B cell (primary cell): ENCODE results near the gene POU2F2. TPM values are rescaled to one million over a fixed set of nuclear protein-coding genes. Genes with fewer than 3 reads are reported as not detected.

Experiments used
- ATAC-seq: fragments of 200-7000 bp; cut with Tn5 transposase; one replicate; pipeline ENCODE4 v1.10.0; 2021; ENCODE audit warnings: low read depth, mild to moderate bottlenecking, moderate number of reproducible peaks, moderate library complexity
- CTCF ChIA-PET: fragments of 350-600 bp; sonication (Branson Sonifier 250); formaldehyde crosslinking; loops from one replicate; lab custom pipeline; 2021; ENCODE audit warnings: antibody characterized with exemption, inconsistent platforms; lab: Charles Lee
- POLR2A ChIA-PET: fragments of 350-600 bp; sonication (Branson Sonifier 250); formaldehyde crosslinking; loops from one replicate; lab custom pipeline; 2021; ENCODE audit warnings: antibody characterized with exemption; lab: Charles Lee
- DNase-seq: peaks from one replicate; pipeline ENCODE4 v3.0.0; 2013
- H2AFZ ChIP-seq: 2 replicates; pipeline ENCODE4 v1.6.1; 2012; ENCODE audit warnings: mild to moderate bottlenecking, low read depth, low read length; ENCODE audit not compliant: insufficient read depth, poor library complexity, severe bottlenecking
- H3K27ac ChIP-seq, 2 donors: 1 replicate in 1 of 2; 2 replicates in 1 of 2; pipeline ENCODE4 v1.5.1; 2012 to 2013; ENCODE audit warnings: low read length in 2 of 2, mild to moderate bottlenecking in 2 of 2, moderate library complexity in 1 of 2
- H3K27me3 ChIP-seq, 4 experiments: fragments of 200-600 bp in 1 of 4; sonication (generic) in 1 of 4; replicated peaks in 1 of 4; 1 replicate in 2 of 4; 2 replicates in 2 of 4; pipeline versions ENCODE4 v1.6.1 to v1.7.0; 2013 to 2016; ENCODE audit warnings: low read length in 3 of 4, mild to moderate bottlenecking in 2 of 4, mixed read lengths in 1 of 4, moderate library complexity in 1 of 4; ENCODE audit not compliant: insufficient read depth in 4 of 4, control insufficient read depth in 3 of 4; ENCODE audit errors: control extremely low read depth in 1 of 4
- H3K36me3 ChIP-seq, 2 experiments: replicated peaks in 1 of 2; 1 replicate in 1 of 2; 2 replicates in 1 of 2; pipeline versions ENCODE4 v1.6.1 to v1.7.1; 2013; ENCODE audit warnings: low read length in 1 of 2; ENCODE audit not compliant: insufficient read depth in 2 of 2, control insufficient read depth in 1 of 2; ENCODE audit errors: control extremely low read depth in 1 of 2, extremely low read depth in 1 of 2
- H3K4me1 ChIP-seq, 2 donors: fragments of 200-600 bp in 1 of 2; sonication (generic) in 1 of 2; 1 replicate in 1 of 2; 2 replicates in 1 of 2; pipeline versions ENCODE4 v1.5.1 to v1.6.1; 2013 to 2017; ENCODE audit warnings: low read length in 2 of 2; ENCODE audit not compliant: control insufficient read depth in 2 of 2, insufficient read depth in 2 of 2
- H3K4me2 ChIP-seq: replicated peaks from 2 replicates; pipeline ENCODE3; 2012; ENCODE audit warnings: mild to moderate bottlenecking, low read depth, low read length; ENCODE audit not compliant: poor library complexity, severe bottlenecking
- H3K4me3 ChIP-seq, 5 experiments: fragments of 200-600 bp in 1 of 5; sonication (generic) in 1 of 5; 1 replicate in 3 of 5; 2 replicates in 2 of 5; pipeline versions ENCODE4 v1.5.1 to v1.7.0; 2011 to 2016; ENCODE audit warnings: low read length in 4 of 5, mild to moderate bottlenecking in 4 of 5, low read depth in 2 of 5, control low read depth in 1 of 5, moderate library complexity in 1 of 5; ENCODE audit not compliant: insufficient read depth in 1 of 5; ENCODE audit errors: control extremely low read depth in 1 of 5, extremely low read depth in 1 of 5
- H3K79me2 ChIP-seq: fragments of 200-600 bp; sonication (generic); one replicate; pipeline ENCODE4 v1.6.0; 2016; ENCODE audit warnings: low read length; ENCODE audit not compliant: control insufficient read depth, insufficient read depth
- H3K9ac ChIP-seq: fragments of 200-600 bp; sonication (generic); 2 replicates; pipeline ENCODE4 v1.6.1; 2017; ENCODE audit warnings: mild to moderate bottlenecking, low read length, moderate library complexity
- H3K9me3 ChIP-seq, 3 donors: one replicate each; pipeline versions ENCODE4 v1.6.1 to v1.7.1; 2013; ENCODE audit warnings: low read length in 2 of 3; ENCODE audit not compliant: control insufficient read depth in 2 of 3, insufficient read depth in 1 of 3; ENCODE audit errors: control extremely low read depth in 1 of 3
- H4K20me1 ChIP-seq: 2 replicates; pipeline ENCODE4 v1.6.0; 2012; ENCODE audit warnings: mild to moderate bottlenecking, low read length; ENCODE audit not compliant: insufficient read depth, control insufficient read depth, poor library complexity, severe bottlenecking
- H3K27ac Mint-ChIP-seq: one replicate; pipeline ENCODE4 v1.8.0; 2021; ENCODE audit warnings: mixed read lengths
- H3K27me3 Mint-ChIP-seq: one replicate; pipeline ENCODE4 v1.8.0; 2021; ENCODE audit warnings: mixed read lengths
- H3K4me1 Mint-ChIP-seq: one replicate; pipeline ENCODE4 v1.8.0; 2021; ENCODE audit warnings: mixed read lengths
- H3K4me3 Mint-ChIP-seq: one replicate; pipeline ENCODE4 v1.8.0; 2021; ENCODE audit warnings: mixed read lengths
- H3K9me3 Mint-ChIP-seq: one replicate; pipeline ENCODE4 v1.8.0; 2022; ENCODE audit warnings: mixed read lengths; ENCODE audit not compliant: insufficient read depth
- EZH2 ChIP-seq: IDR thresholded peaks from 2 replicates; pipeline ENCODE4 v1.6.1; 2012; ENCODE audit warnings: borderline replicate concordance, low read depth, mild to moderate bottlenecking, moderate library complexity, low read length; ENCODE audit not compliant: insufficient read depth, poor library complexity, severe bottlenecking
- WGBS: methylation state at CpG from one replicate; pipeline ENCODE4 v1.1.5; 2013; ENCODE audit warnings: missing lambda C conversion rate; ENCODE audit not compliant: insufficient coverage; 5-methylcytosine and 5-hydroxymethylcytosine counted together
- intact Hi-C: fragments of 100-400 bp; cut with micrococcal nuclease; formaldehyde crosslinking; loops from one replicate; pipeline ENCODE4 v1.10.0; 2022
- polyA plus RNA-seq: library from polyadenylated mRNA; depleted of rRNA; stranded (reverse); fragments of >200 nt; gene quantifications from 2 replicates; pipeline ENCODE4 v1.2.3, GENCODE V29; 2012
- total RNA-seq, 2 donors: library from RNA; stranded (reverse); fragments of 120-200 nt in 1 of 2; gene quantifications; 1 replicate in 1 of 2; 2 replicates in 1 of 2; pipeline versions ENCODE4 v1.2.3 to v1.2.4, GENCODE V29; 2013 to 2022
- TF ChIP-seq, protein P1 (sequence below): fragments of 200-600 bp; IDR thresholded peaks from one replicate; pipeline ENCODE4 v1.8.0; 2022; ENCODE audit warnings: antibody characterized with exemption, mild to moderate bottlenecking

POU2F2 gene
- total and polyA plus RNA-seq, 2 donors (not counting 1 experiment from before 2014, with no cell fraction given): 152 to 170 TPM

DNA sequence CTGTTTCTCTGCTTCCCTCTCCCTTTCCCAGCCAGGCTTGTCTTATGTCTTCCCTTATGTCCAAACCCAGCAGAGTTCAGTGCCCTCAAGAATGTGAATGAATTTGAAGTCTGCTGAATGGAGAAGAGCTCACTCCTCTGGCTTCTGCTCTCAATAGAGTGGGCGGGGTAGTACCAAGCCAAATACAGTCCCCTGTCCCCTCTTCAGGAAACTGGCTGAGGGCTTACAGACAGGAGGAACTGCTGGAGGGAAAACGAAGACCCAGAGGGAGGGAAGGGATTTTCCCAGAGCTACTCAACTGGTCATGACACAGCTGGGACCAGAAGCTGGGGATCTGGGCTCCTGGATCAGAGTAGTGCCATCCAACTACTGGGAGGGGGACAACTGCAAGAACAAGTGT is 32.9 kb upstream of the POU2F2 start:
- H3K4me3 ChIP-seq: no peak overlapping the region
- no peaks in the 10 kb centered on the region for H3K9me3 ChIP-seq
- H4K20me1 ChIP-seq: no peaks in the 10 kb centered on the region
- no peak overlapping the region for H2AFZ ChIP-seq
- peaks cover 2% of the 10 kb centered on the region for H3K4me1 Mint-ChIP-seq
- H3K4me3 Mint-ChIP-seq: no peak overlapping the region
- ATAC-seq: no peak
- no peak overlapping the region for H3K4me2 ChIP-seq
- no peaks in the 10 kb centered on the region for H3K9me3 Mint-ChIP-seq
- no peak overlapping the region for H3K27ac ChIP-seq
- peaks cover 0 to 8% (median 0%) of the 10 kb centered on the region in 4 experiments for H3K27me3 ChIP-seq
- no peaks in the 10 kb centered on the region for H3K36me3 ChIP-seq
- H3K27ac Mint-ChIP-seq: no peak overlapping the region
- H3K27me3 Mint-ChIP-seq: peaks cover 13% of the 10 kb centered on the region
- intact Hi-C loops: no loop called here
- DNase-seq: no peak
- 13% methylated on average over 1 of the region's 2 CpGs for WGBS
- no peaks in the 10 kb centered on the region for H3K4me1 ChIP-seq
- TF ChIP-seq, protein P1, sequence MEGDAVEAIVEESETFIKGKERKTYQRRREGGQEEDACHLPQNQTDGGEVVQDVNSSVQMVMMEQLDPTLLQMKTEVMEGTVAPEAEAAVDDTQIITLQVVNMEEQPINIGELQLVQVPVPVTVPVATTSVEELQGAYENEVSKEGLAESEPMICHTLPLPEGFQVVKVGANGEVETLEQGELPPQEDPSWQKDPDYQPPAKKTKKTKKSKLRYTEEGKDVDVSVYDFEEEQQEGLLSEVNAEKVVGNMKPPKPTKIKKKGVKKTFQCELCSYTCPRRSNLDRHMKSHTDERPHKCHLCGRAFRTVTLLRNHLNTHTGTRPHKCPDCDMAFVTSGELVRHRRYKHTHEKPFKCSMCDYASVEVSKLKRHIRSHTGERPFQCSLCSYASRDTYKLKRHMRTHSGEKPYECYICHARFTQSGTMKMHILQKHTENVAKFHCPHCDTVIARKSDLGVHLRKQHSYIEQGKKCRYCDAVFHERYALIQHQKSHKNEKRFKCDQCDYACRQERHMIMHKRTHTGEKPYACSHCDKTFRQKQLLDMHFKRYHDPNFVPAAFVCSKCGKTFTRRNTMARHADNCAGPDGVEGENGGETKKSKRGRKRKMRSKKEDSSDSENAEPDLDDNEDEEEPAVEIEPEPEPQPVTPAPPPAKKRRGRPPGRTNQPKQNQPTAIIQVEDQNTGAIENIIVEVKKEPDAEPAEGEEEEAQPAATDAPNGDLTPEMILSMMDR: no peak
- TF ChIP-seq EZH2: no peak
- CTCF ChIA-PET: interaction anchor here (0.6 to 2.3 kb wide), 4 partner anchors 11 to 294 kb away, joined by 3 to 8 read pairs (median 3); no protein-coding TSS in a partner anchor
- H3K79me2 ChIP-seq: no peaks in the 10 kb centered on the region
- POLR2A ChIA-PET: no interaction called here
- H3K9ac ChIP-seq: no peak overlapping the region

DNA sequence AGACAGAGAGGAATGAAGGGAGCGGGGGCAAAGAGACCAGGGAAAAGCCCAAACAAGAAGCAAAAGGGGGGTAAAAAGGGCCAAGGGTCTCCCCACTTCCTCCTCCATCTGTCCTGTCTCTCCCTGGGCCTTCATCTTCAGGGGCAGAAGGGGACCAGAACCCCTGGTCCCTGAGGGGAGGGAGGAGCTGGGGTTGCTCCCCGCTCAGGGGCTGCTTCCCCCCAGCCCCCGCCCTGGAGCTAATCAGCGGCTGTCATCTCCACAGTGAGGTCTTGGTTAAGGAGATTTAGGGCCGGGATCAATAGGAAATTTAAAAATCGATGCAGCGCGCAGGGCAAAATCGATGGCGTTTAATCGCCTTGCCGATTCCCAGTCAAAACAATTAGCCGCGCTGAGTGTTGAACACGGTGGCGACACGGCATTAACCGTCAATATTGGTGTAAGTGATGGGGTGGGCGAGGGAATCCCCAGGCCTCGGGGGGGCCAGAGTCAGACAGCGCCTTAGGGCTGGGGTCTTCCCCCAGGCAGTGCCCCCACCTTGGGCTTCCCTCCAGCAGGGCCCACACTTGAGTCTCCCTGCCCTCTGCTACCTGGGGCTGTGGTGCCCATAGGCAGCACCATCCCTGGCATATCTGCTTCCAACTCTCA is 29.5 kb upstream of the POU2F2 start:
- H3K27me3 ChIP-seq: peaks cover 0 to 8% (median 0%) of the 10 kb centered on the region in 4 experiments
- ChIA-PET POLR2A (no interaction called here), CTCF (no interaction called here)
- H3K79me2 ChIP-seq: no peaks in the 10 kb centered on the region
- intact Hi-C loops: no loop called here
- no peak overlapping the region for H3K9ac ChIP-seq
- no peak overlapping the region for H3K4me3 Mint-ChIP-seq
- H2AFZ ChIP-seq: no peak overlapping the region
- no peak overlapping the region for H3K27ac ChIP-seq
- no peak overlapping the region for H3K4me3 ChIP-seq
- H3K36me3 ChIP-seq: peaks cover 0 to 6% of the 10 kb centered on the region in 2 experiments
- no peaks in the 10 kb centered on the region for H3K4me1 ChIP-seq
- no peak overlapping the region for H3K4me2 ChIP-seq
- TF ChIP-seq, protein P1: no peak
- TF ChIP-seq EZH2: no peak
- H3K4me1 Mint-ChIP-seq: peaks cover 2% of the 10 kb centered on the region
- peaks cover 13% of the 10 kb centered on the region for H3K27me3 Mint-ChIP-seq
- 98% methylated on average over 18 of the region's 21 CpGs for WGBS
- DNase-seq (no peak), ATAC-seq (no peak)
- no peaks in the 10 kb centered on the region for H4K20me1 ChIP-seq
- H3K9me3 Mint-ChIP-seq: no peaks in the 10 kb centered on the region
- H3K27ac Mint-ChIP-seq: no peak overlapping the region
- H3K9me3 ChIP-seq: no peaks in the 10 kb centered on the region
